Neural cell (in vitro differentiated cells): ENCODE results near the gene MTMR3.

Experiments
- CTCF ChIP-seq: fragments of 450-650 bp; IDR thresholded peaks from 2 replicates; pipeline ENCODE4 v1.5.1; 2014; ENCODE audit warnings: antibody characterized with exemption, mild to moderate bottlenecking, moderate library complexity; ENCODE audit not compliant: poor library complexity, severe bottlenecking
- EZH2 ChIP-seq: fragments of 200-600, 300-800 bp; shearing (Covaris generic), sonication (generic); IDR thresholded peaks from 2 replicates; pipeline ENCODE4 v1.6.1; 2014; ENCODE audit warnings: antibody characterized with exemption, low read length, borderline replicate concordance, mild to moderate bottlenecking; ENCODE audit not compliant: insufficient read depth, poor library complexity, severe bottlenecking
- MXI1 ChIP-seq: fragments of 450-650 bp; conservative IDR thresholded peaks from 2 replicates; pipeline ENCODE4 v1.6.1; 2014; ENCODE audit warnings: antibody characterized with exemption, mild to moderate bottlenecking; ENCODE audit not compliant: poor library complexity, severe bottlenecking
- POLR2AphosphoS5 ChIP-seq: IDR thresholded peaks from 2 replicates; pipeline ENCODE4 v1.6.1; 2012

GRCh38 chr22:30054764-30055069 lies 171.7 kb downstream of the MTMR3 start:
- TF ChIP-seq CTCF: no peak
- no peak for TF ChIP-seq MXI1
- TF ChIP-seq POLR2AphosphoS5: no peak
- no peak for TF ChIP-seq EZH2
